Measurements from ENCODE around the gene SLC13A5. TPM values are rescaled to one million over a fixed set of nuclear protein-coding genes. Genes with fewer than 3 reads are reported as not detected.
A peak's percentile ranks its signal among the peaks of the same experiment; 100 is the strongest.
"Not testable (repeated sequence)": the region's sequence is repeated elsewhere in the genome, so short reads cannot be mapped to it uniquely, and the experiment has no call there.

SLC13A5 gene
- 0.36 TPM for polyA plus RNA-seq (2012; ENCODE audit: missing spikeins)

DNA sequence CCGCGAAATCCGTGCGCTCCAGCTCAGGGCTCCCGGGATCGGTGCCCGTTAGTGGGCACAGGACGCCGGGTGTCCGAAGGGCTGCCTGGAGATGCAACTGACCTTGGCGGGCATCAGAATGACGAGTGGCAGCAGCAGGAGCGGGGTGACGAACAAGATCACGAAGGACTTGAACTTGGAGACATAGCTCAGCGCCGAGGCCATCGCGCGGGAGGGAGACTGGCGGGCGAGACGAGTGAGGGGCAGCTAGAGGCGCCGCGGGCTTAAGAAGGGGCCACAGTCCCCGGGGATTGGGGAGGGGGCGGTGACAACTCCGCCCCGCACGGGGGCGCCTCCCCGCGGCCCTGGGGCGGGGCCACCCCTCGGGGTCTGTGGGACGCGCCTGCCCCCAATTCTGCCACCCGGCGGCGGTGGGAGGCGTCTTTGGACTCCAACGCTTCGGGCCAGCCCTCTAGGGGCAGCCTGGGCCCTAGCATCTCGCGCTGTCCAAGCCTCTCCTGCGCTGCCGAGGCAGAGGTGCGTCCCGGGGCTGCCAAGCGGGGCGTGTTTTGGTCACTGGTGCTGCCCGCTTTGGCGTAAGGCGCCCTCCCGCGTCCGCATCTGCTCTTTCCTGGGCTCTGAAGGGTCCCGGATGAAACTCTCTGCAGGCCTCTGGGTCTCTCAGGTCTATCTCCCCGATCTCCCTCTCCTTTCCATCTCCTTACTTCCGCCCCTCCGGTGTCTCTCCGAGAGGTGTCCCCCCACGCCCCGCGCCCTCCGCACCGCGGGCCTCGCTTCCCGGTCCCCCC, at the start of gene SLC13A5:
SLC13A5 (minus strand) TSS at position 240 of the 788 bp plus-strand sequence; CDS start at position 204, 36 bp downstream.
- TF ChIP-seq TAF1 (IDR thresholded peaks at IDR 0.05; ENCODE audit: borderline replicate concordance, low read depth, low read length) (no peak), POLR2AphosphoS5 (IDR thresholded peaks at IDR 0.05; ENCODE audit: low read depth, low read length) (no peak), POLR2A (IDR thresholded peaks at IDR 0.05; ENCODE audit: low read depth, low read length) (no peak)
- FAIRE-seq, result no peak
- no peak for DNase-seq (ENCODE audit: insufficient read length)

DNA sequence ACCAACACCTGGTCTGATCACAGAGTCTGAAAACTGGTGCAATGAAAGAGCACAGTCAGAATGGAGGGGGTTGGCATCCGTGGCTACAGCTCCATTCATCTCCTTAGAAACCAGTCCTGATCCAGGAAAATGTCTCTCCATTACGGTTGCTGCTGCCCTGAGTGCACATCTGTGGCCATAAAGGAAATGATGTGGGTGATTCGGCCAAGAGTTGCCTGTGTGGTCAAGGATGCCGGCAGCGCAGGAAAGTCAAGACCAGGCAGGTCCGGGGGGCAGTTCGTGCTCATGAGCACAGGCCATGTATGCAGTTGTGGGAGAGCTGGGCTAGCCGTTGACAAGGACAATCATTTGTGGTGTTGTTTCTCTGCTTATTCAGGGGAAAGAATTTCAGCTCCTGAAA, 48.6 kb upstream of the SLC13A5 start:
- no peak for DNase-seq (ENCODE audit: insufficient read length)
- TF ChIP-seq TAF1 (IDR thresholded peaks at IDR 0.05; ENCODE audit: borderline replicate concordance, low read depth, low read length) (no peak), POLR2AphosphoS5 (IDR thresholded peaks at IDR 0.05; ENCODE audit: low read depth, low read length) (peak; percentile 39; the same call in 1 of the 2 replicates)
- no peak for FAIRE-seq

DNA sequence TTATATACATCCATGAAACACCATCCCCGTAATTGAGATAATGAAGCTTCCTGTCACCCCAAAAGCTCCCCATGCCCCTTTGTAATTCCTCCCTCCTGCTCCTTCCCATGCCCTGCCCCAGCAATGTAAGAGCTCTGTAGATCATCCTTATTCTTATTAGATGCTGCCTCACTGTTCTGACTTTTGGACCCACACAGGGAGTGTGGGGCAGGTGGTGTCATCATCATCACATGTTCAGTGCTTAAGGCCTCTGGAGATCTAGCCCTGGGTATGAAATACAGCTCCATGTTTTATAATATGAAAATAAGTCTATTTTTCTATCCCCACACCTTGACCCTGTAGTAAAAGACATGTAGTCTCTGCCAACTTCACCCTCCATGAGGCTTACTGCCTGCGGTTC, 44.6 kb upstream of the SLC13A5 start:
- FAIRE-seq (peak; percentile 48), DNase-seq (ENCODE audit: insufficient read length) (no peak)
- 0 out of 2 replicates have a peak, but pooled peaks have one; percentile 29 for TF ChIP-seq POLR2AphosphoS5 (IDR thresholded peaks at IDR 0.05; ENCODE audit: low read depth, low read length)
- no peak for TF ChIP-seq TAF1 (IDR thresholded peaks at IDR 0.05; ENCODE audit: borderline replicate concordance, low read depth, low read length)

DNA sequence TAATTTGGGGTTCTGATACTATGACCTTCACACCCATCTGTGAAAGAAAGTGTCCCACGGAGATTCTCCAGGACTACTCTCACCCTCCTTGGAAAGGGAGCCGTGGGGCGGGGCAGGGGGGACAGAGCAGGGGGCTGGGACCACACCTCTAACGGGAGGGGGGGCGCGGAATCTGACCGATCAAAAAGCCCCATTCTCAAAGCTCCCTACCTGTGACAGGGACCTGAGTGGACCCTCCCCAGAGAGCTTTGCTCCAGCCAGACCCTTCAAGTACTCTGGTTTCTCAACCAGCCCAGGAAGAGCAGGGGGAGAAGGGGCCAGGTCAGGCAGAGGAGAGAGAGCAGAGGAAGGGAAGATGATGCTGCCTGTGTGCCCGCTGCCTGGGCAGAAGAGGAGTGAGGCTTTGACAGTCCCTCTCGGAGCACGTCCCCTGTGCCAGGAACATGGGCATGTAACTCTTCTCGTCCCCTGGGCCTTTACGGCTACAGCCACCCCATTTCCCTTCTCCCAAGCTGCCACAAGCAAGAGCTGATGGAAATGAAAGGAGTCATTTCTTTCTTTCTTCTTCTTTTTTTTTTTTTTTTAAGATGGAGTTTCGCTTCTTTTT, 43.4 kb upstream of the SLC13A5 start:
- FAIRE-seq (no peak), DNase-seq (ENCODE audit: insufficient read length) (no peak)
- TF ChIP-seq POLR2A (IDR thresholded peaks at IDR 0.05; ENCODE audit: low read depth, low read length) (no peak), POLR2AphosphoS5 (IDR thresholded peaks at IDR 0.05; ENCODE audit: low read depth, low read length) (peak; percentile 35; the same call in 1 of the 2 replicates)

DNA sequence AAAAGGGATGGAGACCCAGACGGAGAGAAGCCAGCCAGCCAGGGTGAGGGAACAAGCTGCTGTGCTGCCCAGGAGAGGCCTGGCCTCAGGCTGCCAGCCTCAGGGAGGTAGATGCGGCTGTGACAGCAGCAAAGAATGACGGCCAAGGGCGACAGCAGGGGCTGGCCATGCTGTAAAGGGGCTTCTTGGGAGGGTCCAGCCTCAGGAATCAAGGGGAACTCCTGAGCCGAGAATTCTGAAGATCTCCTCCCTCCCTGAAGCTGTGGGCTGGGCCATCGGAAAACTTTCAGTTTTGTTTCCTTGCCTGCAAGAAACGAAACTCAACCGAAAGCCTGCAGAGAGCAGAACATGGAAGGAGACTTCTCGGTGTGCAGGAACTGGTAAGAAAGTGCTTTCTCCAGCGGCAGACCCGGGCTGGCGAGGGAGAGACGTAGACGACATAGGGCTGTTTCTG, 42.6 kb upstream of the SLC13A5 start, which contains the start of gene XAF1:
XAF1 (plus strand) TSS at position 316 of the 454 bp plus-strand sequence; CDS start at position 349, 33 bp downstream.
- TF ChIP-seq POLR2AphosphoS5 (IDR thresholded peaks at IDR 0.05; ENCODE audit: low read depth, low read length) (peak; percentile 67), TAF1 (IDR thresholded peaks at IDR 0.05; ENCODE audit: borderline replicate concordance, low read depth, low read length) (peak; percentile 18; the same call in 1 of the 2 replicates), POLR2A (IDR thresholded peaks at IDR 0.05; ENCODE audit: low read depth, low read length) (peak; percentile 84)
- FAIRE-seq, result peak; percentile 89
- DNase-seq (ENCODE audit: insufficient read length), result no peak

DNA sequence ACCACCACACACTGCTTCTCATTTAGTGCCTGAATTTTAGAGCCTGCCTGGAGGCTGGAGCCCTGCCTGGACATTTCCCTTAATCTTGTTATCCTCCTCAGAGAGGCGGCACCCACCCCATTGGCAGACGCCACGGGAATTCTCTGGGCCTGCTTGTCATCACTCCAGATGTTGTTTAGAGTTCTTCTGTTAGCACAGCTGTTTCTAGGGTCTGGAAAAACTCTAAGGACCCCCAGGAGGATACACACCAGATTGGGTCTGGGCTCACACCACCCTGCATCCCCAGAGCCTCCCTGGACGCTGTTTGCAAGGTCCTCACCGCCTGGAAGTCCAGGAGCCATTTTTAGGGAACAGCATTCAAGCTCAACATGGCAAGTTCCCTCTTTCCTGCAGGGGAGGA, 42.1 kb upstream of the SLC13A5 start:
- FAIRE-seq (no peak), DNase-seq (ENCODE audit: insufficient read length) (no peak)
- TF ChIP-seq POLR2A (IDR thresholded peaks at IDR 0.05; ENCODE audit: low read depth, low read length) (no peak), TAF1 (IDR thresholded peaks at IDR 0.05; ENCODE audit: borderline replicate concordance, low read depth, low read length) (no peak), POLR2AphosphoS5 (IDR thresholded peaks at IDR 0.05; ENCODE audit: low read depth, low read length) (no peak)

DNA sequence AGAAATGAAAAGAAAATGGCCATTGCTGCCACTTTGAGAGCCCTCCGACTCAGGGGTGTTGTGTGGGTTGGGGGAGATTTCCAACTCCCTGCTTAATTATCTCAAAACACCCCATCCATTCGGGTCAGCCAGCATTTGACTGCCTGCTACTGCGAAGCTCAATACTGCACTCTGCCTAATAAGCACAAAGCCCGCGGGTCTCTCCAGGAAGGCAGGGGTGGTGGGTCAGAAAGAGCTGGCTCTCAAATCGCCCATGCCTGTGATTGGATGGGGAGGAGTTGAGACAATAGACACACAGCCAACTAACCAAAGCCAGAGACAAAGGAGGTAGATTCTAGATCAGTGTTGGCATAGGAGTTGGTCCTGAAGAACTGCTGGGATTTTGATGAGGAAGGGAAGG, 40.4 kb upstream of the SLC13A5 start:
- TF ChIP-seq POLR2A (IDR thresholded peaks at IDR 0.05; ENCODE audit: low read depth, low read length) (no peak), TAF1 (IDR thresholded peaks at IDR 0.05; ENCODE audit: borderline replicate concordance, low read depth, low read length) (no peak), POLR2AphosphoS5 (IDR thresholded peaks at IDR 0.05; ENCODE audit: low read depth, low read length) (no peak)
- FAIRE-seq, result no peak

DNA sequence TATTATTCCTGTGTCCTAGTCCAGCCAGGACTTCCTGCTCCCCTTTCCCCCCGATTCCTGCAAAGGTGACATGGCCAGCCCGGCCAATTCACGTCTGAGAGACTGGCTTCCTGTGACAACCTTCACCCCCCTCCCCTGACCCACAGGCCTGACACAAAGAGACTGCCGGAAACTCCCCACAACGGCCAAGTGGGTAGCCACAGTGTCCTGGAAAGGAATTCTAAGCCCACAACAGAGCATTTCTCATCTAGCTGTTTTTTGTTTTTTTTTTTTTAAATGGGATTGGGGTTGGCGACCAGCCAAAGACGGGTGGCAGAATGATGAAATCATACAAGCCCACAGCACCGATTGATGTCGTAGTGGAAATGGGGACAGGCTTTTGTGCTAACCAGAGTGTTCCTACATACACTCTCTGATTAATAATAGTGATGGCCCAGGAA, 39.9 kb upstream of the SLC13A5 start:
- FAIRE-seq (no peak), DNase-seq (ENCODE audit: insufficient read length) (no peak)
- TF ChIP-seq POLR2AphosphoS5 (IDR thresholded peaks at IDR 0.05; ENCODE audit: low read depth, low read length) (no peak), POLR2A (IDR thresholded peaks at IDR 0.05; ENCODE audit: low read depth, low read length) (no peak), TAF1 (IDR thresholded peaks at IDR 0.05; ENCODE audit: borderline replicate concordance, low read depth, low read length) (no peak)

More for the DNA sequence above, 40.4 kb upstream of the SLC13A5 start:
- no peak for DNase-seq (ENCODE audit: insufficient read length)

DNA sequence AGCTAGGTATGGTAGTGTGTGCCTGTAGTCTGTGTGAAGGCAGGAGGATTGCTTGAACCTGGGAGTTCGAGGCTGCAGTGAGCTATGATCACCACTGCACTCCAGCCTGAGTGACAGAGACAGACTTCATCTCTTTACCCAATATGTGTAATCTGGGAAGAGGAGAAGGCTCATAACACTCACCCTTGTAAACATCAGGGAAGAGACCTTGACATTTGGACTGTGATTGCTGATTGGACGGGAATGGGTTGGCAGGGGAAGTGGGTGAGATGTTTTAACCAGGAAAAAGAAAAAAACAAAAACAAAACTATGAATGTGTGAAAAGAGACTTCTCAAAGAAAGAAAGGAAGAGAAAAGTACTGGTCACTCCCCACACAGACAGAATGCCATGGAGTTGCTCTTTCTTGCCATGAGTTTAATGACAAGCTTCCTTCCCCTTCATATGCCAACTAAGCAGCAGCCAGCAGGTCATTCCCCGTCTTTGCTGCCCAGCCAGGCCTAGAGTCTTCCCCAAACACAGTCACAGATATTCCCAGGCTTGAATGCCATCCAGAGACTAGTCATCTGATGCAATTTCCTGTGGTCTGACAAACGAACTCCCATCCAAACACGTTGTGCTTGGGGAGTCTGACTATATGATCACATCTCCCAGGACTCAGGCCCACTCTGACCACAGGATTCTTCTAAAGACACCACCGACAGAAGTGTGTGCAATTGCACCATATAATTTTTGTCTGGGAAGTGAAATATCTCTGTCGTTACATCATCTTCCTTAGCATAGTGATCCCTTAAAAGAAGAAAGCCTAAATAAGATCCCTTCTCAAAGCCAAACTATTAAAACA, 39.1 kb upstream of the SLC13A5 start:
- FAIRE-seq (no peak), DNase-seq (ENCODE audit: insufficient read length) (no peak)
- TF ChIP-seq POLR2AphosphoS5 (IDR thresholded peaks at IDR 0.05; ENCODE audit: low read depth, low read length) (no peak), TAF1 (IDR thresholded peaks at IDR 0.05; ENCODE audit: borderline replicate concordance, low read depth, low read length) (no peak)

DNA sequence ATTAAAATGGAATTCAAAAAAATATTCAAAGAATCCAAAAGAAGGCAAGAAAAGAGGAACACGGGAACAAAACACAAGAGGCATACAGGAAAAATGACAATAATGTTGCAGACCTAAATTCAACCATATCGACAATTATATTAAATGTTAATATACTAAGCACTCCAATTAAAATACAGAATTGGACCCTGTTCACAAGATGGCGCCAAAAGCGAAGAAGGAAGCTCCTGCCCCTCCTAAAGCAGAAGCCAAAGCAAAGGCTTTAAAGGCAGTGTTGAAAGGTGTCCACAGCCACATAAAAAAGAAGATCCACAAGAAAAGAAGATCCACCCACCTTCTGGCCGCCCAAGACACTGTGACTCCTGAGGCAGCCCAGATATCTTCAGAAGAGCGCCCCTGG, 36.4 kb upstream of the SLC13A5 start:
- TF ChIP-seq TAF1 (IDR thresholded peaks at IDR 0.05; ENCODE audit: borderline replicate concordance, low read depth, low read length) (no peak), POLR2AphosphoS5 (IDR thresholded peaks at IDR 0.05; ENCODE audit: low read depth, low read length) (no peak), POLR2A (IDR thresholded peaks at IDR 0.05; ENCODE audit: low read depth, low read length) (no peak)
- FAIRE-seq, result no peak
- no peak for DNase-seq (ENCODE audit: insufficient read length)

DNA sequence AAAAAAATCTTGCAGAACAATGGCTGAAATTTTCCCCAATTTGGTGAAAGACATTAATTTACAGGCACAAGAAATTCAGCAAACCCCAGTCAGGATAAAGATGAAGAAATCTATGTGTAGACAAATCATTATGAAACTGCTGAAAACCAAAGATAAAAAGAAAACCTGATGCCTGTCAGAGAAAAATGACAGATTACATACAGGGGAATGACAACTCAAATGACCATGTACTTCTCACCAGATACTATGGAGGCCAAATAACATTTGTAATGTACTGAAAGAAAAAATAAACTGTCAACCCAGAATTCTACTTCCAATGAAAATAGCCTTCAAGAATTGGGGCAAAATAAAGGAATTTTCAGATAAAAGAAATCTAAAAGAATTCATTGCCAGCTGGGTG, 35.4 kb upstream of the SLC13A5 start:
- no peak for DNase-seq (ENCODE audit: insufficient read length)
- TF ChIP-seq POLR2AphosphoS5 (IDR thresholded peaks at IDR 0.05; ENCODE audit: low read depth, low read length) (no peak), POLR2A (IDR thresholded peaks at IDR 0.05; ENCODE audit: low read depth, low read length) (no peak), TAF1 (IDR thresholded peaks at IDR 0.05; ENCODE audit: borderline replicate concordance, low read depth, low read length) (no peak)
- FAIRE-seq, result no peak

DNA sequence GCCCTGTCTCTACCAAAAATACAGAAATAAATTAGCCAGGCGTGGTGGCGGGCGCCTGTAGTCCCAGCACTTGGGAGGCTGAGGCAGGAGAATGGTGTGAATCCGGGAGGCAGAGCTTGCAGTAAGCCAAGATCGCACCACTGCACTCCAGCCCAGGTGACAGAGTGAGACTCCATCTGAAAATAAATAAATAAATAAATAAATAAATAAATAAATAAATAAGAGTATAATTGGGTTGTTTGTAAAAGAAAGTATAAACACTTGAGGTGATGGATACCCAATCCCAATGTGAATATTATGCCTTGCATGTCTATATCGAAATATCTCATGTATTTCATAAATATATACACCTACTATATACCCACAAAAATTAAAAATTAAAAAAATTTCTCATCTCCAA, 33.5 kb upstream of the SLC13A5 start:
- not testable (repeated sequence) for DNase-seq (ENCODE audit: insufficient read length); FAIRE-seq

Data from GM12892 (cell line).